Activated CD8-positive, alpha-beta memory T cell treated with anti-CD3 and anti-CD28 coated beads, Interleukin-2, amount 50 U/mL, for 48 hours (primary cell): ENCODE data around the gene USO1.
"Not testable (repeated sequence)": the region's sequence is repeated elsewhere in the genome, so short reads cannot be mapped to it uniquely, and the experiment has no call there.

Experiments
- DNase-seq: peaks from one replicate; pipeline ENCODE4 v3.0.0-alpha.2; 2020

The USO1 gene, protein sequence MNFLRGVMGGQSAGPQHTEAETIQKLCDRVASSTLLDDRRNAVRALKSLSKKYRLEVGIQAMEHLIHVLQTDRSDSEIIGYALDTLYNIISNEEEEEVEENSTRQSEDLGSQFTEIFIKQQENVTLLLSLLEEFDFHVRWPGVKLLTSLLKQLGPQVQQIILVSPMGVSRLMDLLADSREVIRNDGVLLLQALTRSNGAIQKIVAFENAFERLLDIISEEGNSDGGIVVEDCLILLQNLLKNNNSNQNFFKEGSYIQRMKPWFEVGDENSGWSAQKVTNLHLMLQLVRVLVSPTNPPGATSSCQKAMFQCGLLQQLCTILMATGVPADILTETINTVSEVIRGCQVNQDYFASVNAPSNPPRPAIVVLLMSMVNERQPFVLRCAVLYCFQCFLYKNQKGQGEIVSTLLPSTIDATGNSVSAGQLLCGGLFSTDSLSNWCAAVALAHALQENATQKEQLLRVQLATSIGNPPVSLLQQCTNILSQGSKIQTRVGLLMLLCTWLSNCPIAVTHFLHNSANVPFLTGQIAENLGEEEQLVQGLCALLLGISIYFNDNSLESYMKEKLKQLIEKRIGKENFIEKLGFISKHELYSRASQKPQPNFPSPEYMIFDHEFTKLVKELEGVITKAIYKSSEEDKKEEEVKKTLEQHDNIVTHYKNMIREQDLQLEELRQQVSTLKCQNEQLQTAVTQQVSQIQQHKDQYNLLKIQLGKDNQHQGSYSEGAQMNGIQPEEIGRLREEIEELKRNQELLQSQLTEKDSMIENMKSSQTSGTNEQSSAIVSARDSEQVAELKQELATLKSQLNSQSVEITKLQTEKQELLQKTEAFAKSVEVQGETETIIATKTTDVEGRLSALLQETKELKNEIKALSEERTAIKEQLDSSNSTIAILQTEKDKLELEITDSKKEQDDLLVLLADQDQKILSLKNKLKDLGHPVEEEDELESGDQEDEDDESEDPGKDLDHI

DNA sequence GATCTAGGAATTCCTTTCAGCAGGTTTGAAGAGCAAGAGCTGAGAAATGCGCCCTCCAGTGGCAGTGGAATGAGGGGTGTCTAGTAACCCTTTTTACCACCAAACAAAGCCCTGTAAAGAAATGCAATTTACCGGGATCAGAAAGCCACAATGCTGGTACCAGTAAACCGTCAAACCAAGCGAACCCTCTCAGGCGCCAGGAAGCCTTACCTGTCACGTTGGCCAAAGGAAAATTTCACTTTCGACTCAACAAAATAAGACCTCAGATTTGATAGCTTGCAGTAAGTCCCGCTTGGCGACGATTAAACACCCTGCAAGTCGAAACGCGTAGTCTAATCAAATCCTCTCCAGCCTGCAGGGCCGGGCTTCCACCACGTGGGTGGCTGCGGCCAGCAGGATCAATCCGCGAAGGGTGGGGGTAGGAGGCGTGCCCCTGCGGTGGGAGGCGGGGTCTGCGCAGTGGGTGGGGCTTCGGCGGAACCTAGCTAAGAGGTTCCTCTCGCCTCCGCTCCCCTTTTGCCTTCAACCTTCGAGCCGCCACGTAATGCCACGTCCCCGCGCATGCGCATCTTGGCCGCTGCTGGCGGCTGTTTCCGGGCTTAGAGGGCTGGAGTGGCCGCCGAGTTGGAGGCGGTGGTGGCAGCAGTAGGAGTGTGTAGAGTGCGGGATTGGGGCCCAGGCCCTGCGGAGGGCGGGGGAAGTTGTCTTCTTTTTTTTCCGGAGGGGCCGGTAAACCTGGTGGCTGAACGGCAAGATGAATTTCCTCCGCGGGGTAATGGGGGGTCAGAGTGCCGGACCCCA is at the start of gene USO1:
Gene USO1 (plus strand): TSS at position 512 of the 801 bp plus-strand sequence. CDS start 243 bp downstream, at position 755.
- peak; percentile 99 for DNase-seq

DNA sequence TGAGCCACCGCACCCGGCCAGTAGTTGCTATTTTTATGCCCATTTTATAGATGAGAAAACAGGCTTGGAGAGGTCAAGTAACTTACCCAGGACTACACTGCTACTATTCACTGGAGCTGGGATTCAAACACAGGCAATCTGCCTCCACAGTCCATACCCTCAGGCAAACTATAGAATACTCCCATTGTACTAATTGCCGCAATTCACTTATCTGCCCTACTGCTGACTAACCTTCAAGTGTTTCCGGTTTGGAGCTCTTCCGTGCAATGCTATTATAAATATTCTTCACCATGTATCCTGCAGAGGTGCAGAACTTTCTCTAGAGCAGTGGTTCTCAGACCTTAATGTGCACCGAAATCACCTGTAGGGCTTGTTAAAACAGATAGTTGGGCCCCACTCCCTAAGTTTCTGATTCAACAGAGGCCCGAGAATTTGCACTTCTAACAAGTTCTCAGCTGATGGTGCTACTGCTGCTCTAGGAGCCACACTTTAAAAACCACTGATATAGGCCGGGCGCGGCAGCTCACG is 49.3 kb upstream of the USO1 start:
- DNase-seq: no peak

DNA sequence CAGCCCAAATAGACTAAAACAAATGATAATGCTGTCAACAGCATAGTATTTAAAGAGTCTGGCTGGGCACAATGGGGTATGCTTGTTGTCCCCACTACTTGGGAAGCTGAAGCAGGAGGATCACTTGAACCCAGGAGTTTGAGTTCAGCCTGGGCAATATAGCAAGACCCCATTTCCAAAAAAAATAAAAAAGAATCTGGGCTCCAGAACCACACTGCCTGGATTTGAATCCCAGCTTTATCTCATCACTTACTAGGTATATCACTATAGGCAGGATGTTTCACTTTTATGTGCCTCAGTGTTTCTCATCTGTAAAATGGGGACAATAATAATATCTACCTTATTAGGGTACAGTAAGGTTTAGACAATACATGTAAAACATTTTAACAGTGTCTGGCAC is 45.9 kb upstream of the USO1 start:
- no peak for DNase-seq

DNA sequence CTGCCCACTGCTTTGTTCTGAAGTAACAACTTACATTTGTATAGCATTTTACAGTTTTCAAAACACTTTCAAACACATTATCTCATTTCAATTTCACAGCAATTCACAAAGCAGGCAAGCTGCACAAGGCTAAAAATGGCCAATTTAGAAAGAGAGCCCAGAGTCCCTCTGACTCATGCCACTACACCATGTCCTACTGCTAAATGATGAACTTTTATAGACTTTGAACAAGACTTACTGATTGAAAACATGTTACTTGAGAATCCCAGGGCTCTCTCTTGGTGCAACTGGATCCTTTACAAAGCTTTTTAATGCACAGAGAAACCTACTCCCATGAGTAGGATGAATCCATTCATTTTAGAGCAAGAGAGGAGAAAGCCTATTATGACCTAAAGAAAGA is 45.4 kb upstream of the USO1 start:
- DNase-seq: no peak

DNA sequence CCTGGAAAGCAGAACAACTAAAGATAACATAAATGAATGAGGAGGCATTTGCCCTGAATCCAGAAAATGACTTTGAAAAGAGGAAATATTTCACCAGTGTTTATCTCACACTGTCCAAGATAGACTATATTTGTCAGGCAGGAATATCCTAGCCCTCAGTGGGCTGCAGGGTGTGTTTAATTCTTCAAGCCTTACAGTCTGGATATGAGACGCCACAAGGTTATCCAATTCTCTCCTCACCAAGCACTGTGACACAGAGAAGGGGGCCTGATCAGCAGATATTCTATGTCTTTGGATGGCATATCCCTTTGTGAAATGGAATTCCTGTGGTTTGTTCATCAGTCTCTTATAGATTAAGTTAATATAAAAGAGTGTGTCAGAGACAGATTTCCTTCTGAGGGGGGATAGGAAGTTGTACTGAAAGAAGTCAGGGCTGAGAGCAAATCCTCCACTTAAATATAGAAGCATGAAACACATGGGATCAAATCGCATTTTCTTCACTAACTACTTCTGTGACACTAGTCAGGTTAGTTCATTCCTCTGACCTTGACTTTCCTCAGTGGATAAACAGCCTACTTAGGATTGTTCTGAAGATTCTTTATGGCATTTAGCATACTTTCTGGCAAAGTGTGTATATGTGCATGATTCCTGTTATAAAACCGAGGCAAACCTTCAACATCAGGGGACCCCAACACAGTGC is 44.4 kb upstream of the USO1 start:
- no peak for DNase-seq

DNA sequence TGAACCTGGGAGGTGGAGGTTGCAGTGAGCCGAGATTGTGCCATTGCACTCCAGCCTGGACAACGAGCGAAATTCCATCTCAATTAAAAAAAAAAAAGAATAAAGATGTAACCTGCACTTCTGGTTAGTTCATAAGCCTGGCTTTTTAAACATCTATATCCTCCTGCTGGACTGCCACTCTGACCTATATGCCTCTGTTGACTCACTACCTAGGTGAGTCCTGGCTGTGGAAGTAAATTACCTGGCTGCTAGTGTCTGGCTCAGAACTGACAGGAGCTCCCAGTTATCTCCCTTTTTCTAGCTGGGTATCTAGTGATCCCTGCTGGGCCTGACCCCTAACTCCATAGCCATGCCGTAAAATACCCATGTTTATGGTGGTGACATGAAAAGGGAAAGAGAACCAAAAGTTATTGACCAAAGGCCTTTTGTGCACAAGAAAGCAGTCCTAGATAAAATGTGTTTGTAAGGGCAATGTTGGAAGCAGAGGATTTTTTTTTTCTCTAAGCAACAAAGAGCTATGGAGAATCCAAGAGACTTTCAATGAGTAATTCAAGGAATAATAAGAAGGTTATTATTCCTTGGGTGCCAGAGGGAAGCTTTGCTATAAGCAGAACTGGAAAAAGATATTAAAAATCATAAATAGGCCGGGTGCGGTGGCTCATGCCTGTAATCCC is 40.8 kb upstream of the USO1 start:
- DNase-seq: no peak

DNA sequence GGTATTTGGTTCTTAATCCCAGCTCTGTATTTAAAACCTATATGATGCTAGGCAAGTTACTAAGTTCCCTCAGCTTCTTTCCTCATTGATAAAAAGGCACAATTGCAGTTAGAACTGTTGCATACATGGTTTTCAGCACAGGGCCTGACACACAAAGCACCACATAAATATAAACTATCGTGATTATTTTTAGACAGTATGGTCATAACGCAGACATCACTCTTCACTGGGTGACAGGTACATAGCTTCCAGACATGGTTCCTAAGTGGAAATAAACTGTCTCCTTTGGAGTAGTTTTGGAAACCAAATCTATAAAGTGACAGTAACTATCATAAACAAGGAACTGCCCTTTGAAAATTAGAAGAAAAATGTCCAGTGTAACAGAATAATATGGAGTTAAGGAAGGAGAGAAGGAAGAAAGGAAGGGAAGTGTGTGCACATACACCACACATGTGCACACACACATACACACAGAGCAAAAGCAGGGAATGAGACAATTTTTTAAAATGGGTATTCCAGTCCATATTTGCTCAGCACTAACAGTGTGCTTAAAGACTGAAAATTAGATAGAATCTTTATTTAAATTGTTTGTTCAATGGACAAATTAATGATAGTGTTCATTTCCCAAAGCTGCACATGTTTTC is 38.7 kb upstream of the USO1 start:
- no peak for DNase-seq

DNA sequence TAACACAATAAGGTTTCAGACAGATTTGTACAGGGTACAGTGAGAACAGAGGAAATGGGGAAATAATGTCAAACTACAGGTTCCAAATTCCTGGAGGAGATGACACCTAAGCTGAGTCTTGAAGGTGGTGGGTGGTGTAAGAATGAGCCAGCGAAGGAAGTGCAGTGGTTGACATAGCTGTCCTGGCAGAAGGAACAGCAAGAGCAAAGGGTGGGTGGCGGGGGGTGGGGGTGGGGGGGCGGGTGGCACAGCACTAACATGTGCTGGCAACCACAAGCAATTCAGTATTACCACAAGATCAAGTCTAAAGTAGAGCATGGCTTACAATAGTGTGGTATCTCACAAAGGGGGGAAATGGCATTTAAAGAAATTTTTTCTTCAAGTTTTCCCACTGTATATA is 38.0 kb upstream of the USO1 start:
- DNase-seq: no peak

DNA sequence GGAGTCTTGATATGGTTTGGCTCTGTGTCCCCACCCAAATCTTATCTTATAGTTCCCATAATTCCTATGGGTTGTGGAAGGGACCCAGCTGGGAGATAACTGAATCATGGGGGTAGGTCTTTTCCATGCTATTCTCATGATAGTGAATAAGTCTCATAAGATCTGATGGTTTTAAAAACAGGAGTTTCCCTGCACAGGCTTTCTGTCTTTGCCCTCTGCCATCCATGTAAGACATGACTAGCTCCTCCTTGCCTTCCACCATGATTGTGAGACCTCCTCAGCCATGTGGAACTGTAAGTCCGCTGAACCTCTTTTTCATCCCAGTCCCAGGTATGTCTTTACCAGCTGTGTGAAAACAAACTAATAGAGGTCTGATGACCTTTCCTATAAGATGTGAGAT is 37.3 kb upstream of the USO1 start:
- DNase-seq: not testable (repeated sequence)

DNA sequence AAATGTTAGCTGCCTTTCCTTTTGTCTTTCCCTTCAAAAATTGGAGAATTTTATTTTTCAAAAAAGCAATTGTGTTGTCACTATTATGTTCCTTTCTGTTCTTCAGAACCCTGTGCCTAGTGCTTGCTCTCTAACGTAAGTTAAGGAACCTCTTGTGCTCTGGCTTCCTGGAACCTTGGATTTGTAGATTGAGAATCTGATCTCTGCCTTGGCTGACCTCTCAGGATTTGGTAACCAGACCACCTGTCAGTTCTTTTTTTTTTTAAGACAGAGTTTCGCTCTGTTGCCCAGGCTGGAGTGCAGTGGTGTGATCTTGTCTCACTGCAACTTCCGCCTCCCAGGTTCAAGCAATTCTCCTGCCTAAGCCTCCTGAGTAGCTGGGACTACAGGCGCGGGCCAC is 32.3 kb upstream of the USO1 start:
- DNase-seq: not testable (repeated sequence)

DNA sequence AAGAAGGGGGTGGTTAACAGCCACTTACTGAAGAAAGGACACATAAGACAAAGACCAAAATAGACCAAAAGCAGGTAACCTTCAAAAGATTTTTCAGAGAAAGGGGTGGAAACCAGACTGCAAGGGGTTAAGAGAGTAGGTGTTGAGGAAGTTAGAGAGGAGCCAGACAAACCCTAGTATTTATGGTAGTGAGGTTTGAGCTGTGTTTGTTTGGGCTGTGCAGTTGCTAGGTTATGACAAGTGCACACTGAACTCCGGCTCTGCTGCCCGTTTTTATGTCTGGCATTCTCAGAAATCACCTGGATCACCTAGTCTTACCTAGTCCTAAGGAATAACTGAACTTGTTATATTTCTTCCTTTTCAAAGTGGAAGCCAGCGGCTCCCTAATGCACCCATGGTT is 28.3 kb upstream of the USO1 start:
- DNase-seq: no peak

DNA sequence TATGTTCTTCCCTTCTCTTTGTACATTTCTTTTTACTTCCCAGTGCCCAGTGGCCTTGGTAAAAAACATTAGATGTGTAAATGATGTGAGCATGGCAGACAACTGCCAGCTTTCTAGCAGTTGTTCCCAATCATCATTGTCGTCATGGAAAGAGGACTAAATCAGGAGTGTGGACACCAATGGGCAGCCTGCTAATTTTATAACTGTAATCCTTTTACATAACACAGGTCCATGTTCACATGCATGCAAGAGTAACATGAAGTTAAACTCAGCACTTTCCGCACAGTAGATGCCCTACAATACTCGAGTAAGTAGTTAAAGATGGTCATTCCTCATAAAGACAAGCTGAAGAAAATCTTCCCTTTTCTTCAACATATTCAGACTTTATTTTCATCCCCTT is 27.8 kb upstream of the USO1 start:
- no peak for DNase-seq

DNA sequence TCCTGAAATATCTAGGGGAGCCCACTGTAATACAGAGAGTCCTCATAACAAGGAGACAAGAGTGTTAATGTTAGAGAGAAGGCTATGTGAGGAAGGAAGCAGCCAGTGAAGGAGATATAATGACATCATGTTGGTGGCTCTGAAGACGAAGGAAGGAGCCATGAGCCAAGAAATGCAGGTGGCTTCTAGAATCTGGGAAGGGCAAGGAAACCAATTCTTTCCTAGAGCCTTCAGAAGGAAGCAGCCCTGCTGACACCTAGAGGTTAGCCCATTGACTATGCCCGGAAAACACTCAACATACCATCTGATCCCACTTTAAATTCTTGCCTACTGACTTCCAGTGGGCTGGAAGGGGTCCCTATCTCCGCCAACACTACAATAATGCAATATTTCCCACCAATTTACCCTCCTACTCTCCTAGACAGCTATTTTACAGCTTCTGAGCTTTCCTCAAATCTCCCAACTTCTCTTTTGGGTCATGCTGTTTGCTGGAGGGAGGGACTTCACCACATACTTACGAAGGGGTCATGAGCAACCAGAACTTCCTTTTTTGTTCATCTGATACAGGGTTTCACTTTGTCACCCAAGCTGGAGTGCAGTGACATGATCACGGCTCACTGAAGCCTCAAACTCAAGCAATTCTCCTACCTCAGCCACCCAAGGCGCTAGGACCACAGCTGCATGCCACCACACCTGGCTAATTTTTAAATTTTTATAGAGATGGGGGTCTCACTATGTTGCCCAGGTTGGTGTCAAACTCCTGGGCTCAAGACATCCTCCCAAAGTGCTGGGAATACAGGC is 26.0 kb upstream of the USO1 start:
- DNase-seq: no peak

DNA sequence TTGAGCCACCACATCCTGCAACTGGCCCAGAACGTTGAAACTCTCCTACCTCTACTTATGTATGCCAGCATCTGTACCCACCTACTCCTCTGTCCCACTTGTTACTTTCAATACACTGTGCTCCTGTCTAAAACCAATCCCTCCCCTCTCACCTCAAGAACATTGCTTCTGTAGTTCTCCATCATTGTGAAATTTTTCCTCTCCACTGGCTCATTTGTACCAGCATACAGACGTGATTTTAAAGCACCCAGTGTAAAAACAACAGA is 25.5 kb upstream of the USO1 start:
- DNase-seq: no peak

DNA sequence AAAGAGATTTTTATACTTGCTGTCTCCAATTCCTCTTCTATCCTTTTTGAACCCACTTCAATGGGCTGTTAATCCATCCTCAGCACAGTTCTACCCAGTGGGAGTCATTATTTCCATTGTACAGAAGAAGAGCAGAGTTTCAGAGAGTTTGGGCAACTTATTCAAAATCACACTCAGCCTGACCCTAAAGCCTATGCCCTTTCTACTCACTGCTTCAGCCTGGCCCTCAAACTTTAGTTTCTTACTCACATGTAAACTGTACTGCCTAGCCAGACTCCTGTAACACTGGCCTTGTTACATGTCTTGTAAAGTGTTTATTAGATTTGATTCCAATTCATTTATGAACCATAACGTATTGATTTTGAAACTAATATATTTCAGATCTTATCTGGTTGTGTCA is 25.1 kb upstream of the USO1 start:
- DNase-seq: no peak

DNA sequence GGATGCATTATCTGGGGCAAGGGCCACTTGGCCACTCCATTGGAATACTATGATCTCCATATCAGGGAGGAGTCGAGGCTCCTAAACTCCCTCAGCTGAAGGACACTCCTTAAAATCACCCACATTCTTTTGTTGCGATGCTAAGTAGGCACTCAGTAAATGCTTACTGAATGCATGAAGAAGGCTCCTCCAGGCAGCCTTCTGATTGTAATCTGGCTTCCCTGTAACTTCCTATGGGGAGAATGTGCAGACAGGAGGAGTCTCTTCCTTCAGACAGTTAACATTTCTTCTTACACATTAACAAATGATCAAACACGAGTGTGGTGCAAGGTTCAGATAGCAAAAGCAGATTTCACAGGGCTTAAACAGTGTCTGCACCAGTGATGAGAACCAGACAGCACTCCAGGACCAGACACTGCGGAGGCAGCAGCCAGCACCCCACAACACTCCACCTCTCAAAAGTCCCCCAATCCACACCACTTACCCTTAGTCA is 21.4 kb upstream of the USO1 start:
- no peak for DNase-seq

DNA sequence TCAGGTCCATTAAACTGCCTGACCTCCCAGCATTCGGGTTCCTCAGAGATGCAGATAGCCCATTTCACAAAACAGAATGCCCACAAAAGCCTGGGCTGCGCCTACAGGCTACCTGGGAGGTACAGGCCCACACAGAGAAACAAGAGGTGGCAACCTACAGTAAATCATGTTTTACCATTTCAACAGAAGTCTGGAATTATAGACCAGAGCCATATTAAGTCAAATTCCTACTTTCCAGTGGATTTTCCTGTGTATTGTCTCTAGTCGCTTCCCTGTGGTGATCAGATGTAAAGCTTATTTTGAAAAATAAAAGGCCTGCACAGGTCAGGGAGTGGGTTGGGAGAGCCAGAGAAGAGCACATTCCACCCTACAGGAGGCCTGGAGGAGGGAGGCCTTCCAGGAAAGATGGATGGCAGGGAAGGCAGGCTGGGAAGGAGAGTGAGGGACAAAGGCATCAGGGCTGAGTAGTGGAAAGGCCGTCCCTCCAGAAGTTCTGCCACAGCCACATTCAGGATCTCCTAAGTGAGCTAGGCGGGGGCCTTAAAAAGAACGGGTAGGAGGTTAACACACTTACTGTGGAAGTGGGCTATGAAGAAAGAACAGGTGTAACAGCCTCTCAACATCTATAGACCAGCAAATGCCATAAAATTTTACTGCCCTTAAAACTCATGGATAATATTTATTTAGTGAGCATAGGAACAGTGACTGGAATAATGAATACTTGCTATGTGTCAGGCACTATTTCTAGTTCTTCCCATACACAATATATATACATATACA is 19.0 kb upstream of the USO1 start:
- no peak for DNase-seq

DNA sequence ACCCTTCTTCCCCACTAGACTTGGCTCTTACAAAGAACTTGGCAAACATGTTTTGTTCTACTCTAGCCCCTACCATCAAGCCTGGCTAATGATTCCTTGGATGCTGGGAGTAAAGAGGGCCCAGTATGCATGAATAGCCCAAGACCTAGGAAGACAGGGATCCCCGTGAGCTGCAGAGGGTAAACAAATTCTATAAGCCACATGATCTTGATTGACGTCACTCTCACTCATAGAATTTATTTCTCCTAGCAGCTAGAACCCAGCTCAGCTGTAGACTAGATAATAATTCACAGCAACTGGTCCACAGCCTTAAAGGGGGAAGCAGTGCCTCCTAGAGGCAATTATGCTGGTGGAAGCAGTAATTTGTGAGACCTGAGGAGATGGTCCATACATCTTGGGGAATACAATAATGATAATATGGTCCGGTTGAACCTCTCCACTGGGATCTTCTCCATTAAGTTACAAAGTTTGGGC is 16.1 kb upstream of the USO1 start:
- DNase-seq: no peak

DNA sequence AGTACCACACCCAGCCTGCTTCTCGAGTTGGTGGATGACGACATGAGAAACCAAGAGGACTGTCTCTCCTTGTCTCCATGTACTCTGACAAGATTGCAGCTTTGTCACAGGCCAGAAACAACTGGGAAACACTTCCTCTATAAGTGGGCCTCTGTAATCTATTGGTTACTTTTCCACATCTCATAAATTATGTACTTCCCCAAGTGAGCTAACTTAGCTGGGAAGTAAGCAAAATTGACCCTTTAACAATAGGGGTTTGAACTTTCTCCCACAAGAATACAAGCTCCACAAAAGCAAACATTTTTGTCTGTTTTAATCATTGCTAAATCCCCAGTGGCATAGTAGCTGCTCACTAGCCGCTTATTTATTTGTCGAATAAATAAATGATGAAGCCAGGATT is 14.1 kb upstream of the USO1 start:
- no peak for DNase-seq
